CD14-positive monocyte (primary cell): ENCODE results near the gene HELLS. TPM values are rescaled to one million over a fixed set of nuclear protein-coding genes. Genes with fewer than 3 reads are reported as not detected.
A peak's percentile ranks its signal among the peaks of the same experiment; 100 is the strongest.

ENCODE experiments used
- DNase-seq, 3 donors: peaks; one replicate each; pipeline ENCODE4 v3.0.0-alpha.2; 2011 to 2022
- H2AFZ ChIP-seq: 2 replicates; pipeline ENCODE4 v1.6.0; 2012; ENCODE audit warnings: mild to moderate bottlenecking, low read depth, low read length, inconsistent platforms; ENCODE audit not compliant: insufficient read depth, poor library complexity, severe bottlenecking
- H3K27ac ChIP-seq, 2 donors: 1 replicate in 1 of 2; 2 replicates in 1 of 2; pipeline ENCODE4 v1.5.1; 2012 to 2013; ENCODE audit warnings: low read length in 2 of 2, control low read depth in 1 of 2, inconsistent platforms in 1 of 2, low read depth in 1 of 2, mild to moderate bottlenecking in 1 of 2
- H3K27me3 ChIP-seq, 2 donors: one replicate each; pipeline versions ENCODE4 v1.6.0 to v1.6.1; 2011 to 2013; ENCODE audit warnings: low read length in 2 of 2; ENCODE audit not compliant: control insufficient read depth in 2 of 2, insufficient read depth in 2 of 2
- H3K36me3 ChIP-seq, 2 donors: replicated peaks in 1 of 2; 1 replicate in 1 of 2; 2 replicates in 1 of 2; pipeline versions ENCODE4 v1.5.1 to v1.6.1; 2012 to 2013; ENCODE audit warnings: low read length in 2 of 2, control low read depth in 1 of 2, inconsistent platforms in 1 of 2, mild to moderate bottlenecking in 1 of 2; ENCODE audit not compliant: insufficient read depth in 2 of 2, control insufficient read depth in 1 of 2
- H3K4me1 ChIP-seq, 2 donors: 1 replicate in 1 of 2; 2 replicates in 1 of 2; pipeline versions ENCODE4 v1.5.1 to v1.6.1; 2012 to 2013; ENCODE audit warnings: low read length in 2 of 2, control low read depth in 1 of 2, inconsistent platforms in 1 of 2, mild to moderate bottlenecking in 1 of 2, moderate library complexity in 1 of 2; ENCODE audit not compliant: insufficient read depth in 2 of 2, control insufficient read depth in 1 of 2
- H3K4me2 ChIP-seq: replicated peaks from 2 replicates; pipeline ENCODE3; 2012; ENCODE audit warnings: low read length, moderate library complexity, mild to moderate bottlenecking; ENCODE audit not compliant: poor library complexity, severe bottlenecking; ENCODE audit errors: extremely low read depth
- H3K4me3 ChIP-seq, 3 experiments: fragments of 200-600 bp in 1 of 3; sonication (generic) in 1 of 3; replicated peaks in 1 of 3; 1 replicate in 2 of 3; 2 replicates in 1 of 3; pipeline ENCODE4 v1.5.1; 2011 to 2013; ENCODE audit warnings: low read length in 3 of 3, mild to moderate bottlenecking in 3 of 3, control low read depth in 2 of 3, low read depth in 2 of 3, inconsistent platforms in 1 of 3, moderate library complexity in 1 of 3
- H3K79me2 ChIP-seq: 2 replicates; pipeline ENCODE4 v1.6.0; 2012; ENCODE audit warnings: mild to moderate bottlenecking, control low read depth, inconsistent platforms, low read length, moderate library complexity; ENCODE audit not compliant: insufficient read depth
- H3K9ac ChIP-seq: 2 replicates; pipeline ENCODE4 v1.6.0; 2017; ENCODE audit warnings: low read length, mild to moderate bottlenecking; ENCODE audit not compliant: insufficient read depth, poor library complexity, severe bottlenecking
- H3K9me3 ChIP-seq, 2 donors: replicated peaks in 1 of 2; 1 replicate in 1 of 2; 2 replicates in 1 of 2; pipeline versions ENCODE4 v1.5.1 to v1.6.1; 2012 to 2013; ENCODE audit warnings: low read length in 2 of 2, control low read depth in 1 of 2; ENCODE audit not compliant: control insufficient read depth in 1 of 2, insufficient read depth in 1 of 2
- H4K20me1 ChIP-seq: 2 replicates; pipeline ENCODE4 v1.6.0; 2012; ENCODE audit warnings: mild to moderate bottlenecking, low read length, control low read depth, moderate library complexity; ENCODE audit not compliant: insufficient read depth
- H3K27ac Mint-ChIP-seq, 7 donors: one replicate each; pipeline ENCODE4 v1.8.0; 2020; ENCODE audit warnings: mild to moderate bottlenecking in 7 of 7, mixed read lengths in 7 of 7, moderate library complexity in 6 of 7, inconsistent platforms in 2 of 7
- H3K27me3 Mint-ChIP-seq, 3 donors: one replicate each; pipeline ENCODE4 v1.8.0; 2021 to 2022; ENCODE audit warnings: low read depth in 3 of 3, mild to moderate bottlenecking in 3 of 3, mixed read lengths in 3 of 3, moderate library complexity in 3 of 3, inconsistent platforms in 1 of 3
- H3K36me3 Mint-ChIP-seq, 2 donors: one replicate each; pipeline ENCODE4 v1.8.0; 2020; ENCODE audit warnings: mixed read lengths in 2 of 2, inconsistent platforms in 1 of 2, mild to moderate bottlenecking in 1 of 2
- H3K4me1 Mint-ChIP-seq: one replicate; pipeline ENCODE4 v1.8.0; 2020; ENCODE audit warnings: mild to moderate bottlenecking, mixed read lengths
- H3K4me3 Mint-ChIP-seq, 2 donors: one replicate each; pipeline ENCODE4 v1.8.0; 2020; ENCODE audit warnings: mild to moderate bottlenecking in 2 of 2, mixed read lengths in 2 of 2, moderate library complexity in 1 of 2
- H3K9me3 Mint-ChIP-seq, 7 donors: one replicate each; pipeline ENCODE4 v1.8.0; 2020 to 2022; ENCODE audit warnings: mixed read lengths in 7 of 7, mild to moderate bottlenecking in 6 of 7, moderate library complexity in 6 of 7, inconsistent platforms in 2 of 7
- WGBS: methylation state at CpG from one replicate; pipeline ENCODE4 v1.1.5; 2013; ENCODE audit warnings: missing lambda C conversion rate; ENCODE audit not compliant: insufficient coverage; 5-methylcytosine and 5-hydroxymethylcytosine counted together
- intact Hi-C, 2 donors: fragments of 100-400 bp; cut with micrococcal nuclease; formaldehyde crosslinking; loops; one replicate each; pipeline versions ENCODE4 v1.15.0 to v1.15.1; 2023
- polyA plus RNA-seq, 3 donors: library from polyadenylated mRNA; depleted of rRNA in 1 of 3; unstranded in 2 of 3; stranded (reverse) in 1 of 3; fragments of 300-500 nt in 2 of 3; fragments of >200 nt in 1 of 3; fragmentation: Illumina TruSeq in 2 of 3; gene quantifications; 1 replicate in 2 of 3; 2 replicates in 1 of 3; pipeline ENCODE4 v1.2.3, GENCODE V29; 2012 to 2021
- TF ChIP-seq, protein P1 (sequence below): fragments of 200-600 bp; IDR thresholded peaks from one replicate; pipeline ENCODE4 v1.8.0; 2022; ENCODE audit warnings: antibody characterized with exemption, mild to moderate bottlenecking

The HELLS gene
- polyA plus RNA-seq, 3 donors = 0.04 to 0.39 (median 0.07) TPM

DNA sequence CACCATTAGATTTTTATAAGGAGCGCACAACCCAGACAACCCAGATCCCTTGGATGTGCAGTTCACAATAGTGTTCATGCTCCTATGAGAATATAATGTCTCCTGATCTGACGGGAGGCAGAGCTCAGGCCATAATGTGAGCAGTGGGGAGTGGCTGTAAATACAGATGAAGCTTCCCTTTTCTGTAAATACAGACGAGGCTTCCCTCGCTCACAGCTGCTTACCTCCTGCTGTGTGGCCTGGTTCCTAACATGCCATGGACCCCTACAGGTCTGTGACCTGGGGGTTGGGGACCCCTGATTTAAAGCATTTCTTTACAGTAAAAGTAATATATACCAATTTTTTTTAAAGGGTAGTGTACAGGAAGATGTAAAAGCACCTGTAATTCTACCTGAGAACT lies 33.2 kb downstream of the HELLS start:
- no peak overlapping the region for H3K9ac ChIP-seq
- H4K20me1 ChIP-seq = no peaks in the 10 kb centered on the region
- 80% methylated on average over 3 of the region's 4 CpGs for WGBS
- Mint-ChIP-seq H3K9me3 (peaks cover 0 to 4% (median 0%) of the 10 kb centered on the region in 7 donors), H3K36me3 (peaks cover 21 to 40% of the 10 kb centered on the region in 2 donors), H3K4me3 (no peak overlapping the region), H3K4me1 (no peaks in the 10 kb centered on the region), H3K27ac (no peak overlapping the region), H3K27me3 (no peaks in the 10 kb centered on the region)
- no peak overlapping the region for H2AFZ ChIP-seq
- H3K4me1 ChIP-seq = no peaks in the 10 kb centered on the region
- intact Hi-C loops = no loop called here
- TF ChIP-seq, protein P1, sequence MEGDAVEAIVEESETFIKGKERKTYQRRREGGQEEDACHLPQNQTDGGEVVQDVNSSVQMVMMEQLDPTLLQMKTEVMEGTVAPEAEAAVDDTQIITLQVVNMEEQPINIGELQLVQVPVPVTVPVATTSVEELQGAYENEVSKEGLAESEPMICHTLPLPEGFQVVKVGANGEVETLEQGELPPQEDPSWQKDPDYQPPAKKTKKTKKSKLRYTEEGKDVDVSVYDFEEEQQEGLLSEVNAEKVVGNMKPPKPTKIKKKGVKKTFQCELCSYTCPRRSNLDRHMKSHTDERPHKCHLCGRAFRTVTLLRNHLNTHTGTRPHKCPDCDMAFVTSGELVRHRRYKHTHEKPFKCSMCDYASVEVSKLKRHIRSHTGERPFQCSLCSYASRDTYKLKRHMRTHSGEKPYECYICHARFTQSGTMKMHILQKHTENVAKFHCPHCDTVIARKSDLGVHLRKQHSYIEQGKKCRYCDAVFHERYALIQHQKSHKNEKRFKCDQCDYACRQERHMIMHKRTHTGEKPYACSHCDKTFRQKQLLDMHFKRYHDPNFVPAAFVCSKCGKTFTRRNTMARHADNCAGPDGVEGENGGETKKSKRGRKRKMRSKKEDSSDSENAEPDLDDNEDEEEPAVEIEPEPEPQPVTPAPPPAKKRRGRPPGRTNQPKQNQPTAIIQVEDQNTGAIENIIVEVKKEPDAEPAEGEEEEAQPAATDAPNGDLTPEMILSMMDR = no peak
- H3K36me3 ChIP-seq = peaks cover 0 to 7% of the 10 kb centered on the region in 2 donors
- H3K27ac ChIP-seq = no peak overlapping the region
- H3K9me3 ChIP-seq = no peaks in the 10 kb centered on the region
- no peaks in the 10 kb centered on the region for H3K79me2 ChIP-seq
- no peaks in the 10 kb centered on the region for H3K27me3 ChIP-seq
- no peak overlapping the region for H3K4me3 ChIP-seq
- H3K4me2 ChIP-seq = no peak overlapping the region
- no peak for DNase-seq

DNA sequence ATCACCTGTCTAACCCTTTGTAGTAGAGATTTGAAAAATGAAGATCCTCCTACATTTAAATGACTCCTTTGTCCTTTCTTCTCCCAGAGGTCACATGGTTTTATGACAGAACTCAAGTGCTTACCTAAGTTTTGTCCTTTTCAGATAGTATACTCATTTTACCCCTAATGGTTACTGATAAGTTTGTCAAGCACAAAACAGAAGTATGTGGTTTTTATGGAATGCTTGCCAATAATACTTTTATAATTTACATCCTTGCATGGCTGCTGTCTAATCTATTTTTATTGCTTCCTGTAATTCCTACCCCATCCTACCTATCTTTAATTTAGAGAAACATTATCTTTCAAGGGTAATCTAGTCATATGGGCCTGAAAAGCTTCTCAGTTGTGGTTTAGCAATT lies 37.5 kb downstream of the HELLS start:
- Histone ChIP-seq H3K27me3 (no peaks in the 10 kb centered on the region), H4K20me1 (no peaks in the 10 kb centered on the region), H3K36me3 (peaks cover 0 to 3% of the 10 kb centered on the region in 2 donors), H3K27ac (no peak overlapping the region), H3K4me3 (no peak overlapping the region), H3K4me1 (no peaks in the 10 kb centered on the region), H3K79me2 (no peaks in the 10 kb centered on the region), H3K4me2 (no peak overlapping the region), H3K9ac (no peak overlapping the region), H3K9me3 (no peaks in the 10 kb centered on the region), H2AFZ (peak overlapping the region; percentile 24)
- intact Hi-C loops = no loop called here
- no peak overlapping the region for H3K4me3 Mint-ChIP-seq
- H3K4me1 Mint-ChIP-seq = no peaks in the 10 kb centered on the region
- H3K27me3 Mint-ChIP-seq = no peaks in the 10 kb centered on the region
- no peaks in the 10 kb centered on the region for H3K9me3 Mint-ChIP-seq
- DNase-seq = no peak
- H3K27ac Mint-ChIP-seq = no peak overlapping the region
- TF ChIP-seq, protein P1 = no peak
- peaks cover 15 to 25% of the 10 kb centered on the region in 2 donors for H3K36me3 Mint-ChIP-seq
